ENCODE measurements around the gene CAP2.

DNA sequence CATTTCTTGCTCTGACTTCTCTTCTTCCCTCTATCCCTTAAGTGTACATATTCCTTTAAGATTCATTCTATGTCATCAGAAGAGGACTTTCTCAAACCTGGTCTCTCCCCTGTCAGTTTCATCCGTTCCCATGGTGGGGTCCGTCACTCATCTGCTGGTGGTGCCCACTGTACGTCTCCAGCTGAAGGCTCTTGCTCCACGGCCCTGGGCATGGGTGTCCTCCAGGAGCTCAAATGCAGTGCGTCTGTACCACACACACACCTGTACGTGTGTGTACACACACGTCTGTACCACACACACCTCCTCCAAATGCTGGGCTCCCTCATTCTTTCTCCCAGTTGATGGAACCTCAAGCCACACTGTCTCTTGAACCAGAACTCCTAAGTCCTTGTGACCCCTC lies 85.6 kb downstream of the CAP2 start:
- TF ChIP-seq, protein P1, sequence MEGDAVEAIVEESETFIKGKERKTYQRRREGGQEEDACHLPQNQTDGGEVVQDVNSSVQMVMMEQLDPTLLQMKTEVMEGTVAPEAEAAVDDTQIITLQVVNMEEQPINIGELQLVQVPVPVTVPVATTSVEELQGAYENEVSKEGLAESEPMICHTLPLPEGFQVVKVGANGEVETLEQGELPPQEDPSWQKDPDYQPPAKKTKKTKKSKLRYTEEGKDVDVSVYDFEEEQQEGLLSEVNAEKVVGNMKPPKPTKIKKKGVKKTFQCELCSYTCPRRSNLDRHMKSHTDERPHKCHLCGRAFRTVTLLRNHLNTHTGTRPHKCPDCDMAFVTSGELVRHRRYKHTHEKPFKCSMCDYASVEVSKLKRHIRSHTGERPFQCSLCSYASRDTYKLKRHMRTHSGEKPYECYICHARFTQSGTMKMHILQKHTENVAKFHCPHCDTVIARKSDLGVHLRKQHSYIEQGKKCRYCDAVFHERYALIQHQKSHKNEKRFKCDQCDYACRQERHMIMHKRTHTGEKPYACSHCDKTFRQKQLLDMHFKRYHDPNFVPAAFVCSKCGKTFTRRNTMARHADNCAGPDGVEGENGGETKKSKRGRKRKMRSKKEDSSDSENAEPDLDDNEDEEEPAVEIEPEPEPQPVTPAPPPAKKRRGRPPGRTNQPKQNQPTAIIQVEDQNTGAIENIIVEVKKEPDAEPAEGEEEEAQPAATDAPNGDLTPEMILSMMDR (IDR thresholded peaks at IDR 0.05), result no peak
- TF ChIP-seq POLR2A (IDR thresholded peaks at IDR 0.05), result no peak

Measured in testis (tissue), 2 donors.